Inferior parietal cortex (tissue), 1 donor: Measurements from ENCODE around the gene PKDREJ.

ENCODE experiments used
- DNase-seq: peaks from one replicate; pipeline ENCODE4 v3.0.0-alpha.2; 2016; ENCODE audit errors: extremely low spot score

PKDREJ gene

GRCh38 chr22:46290121-46290842 is 27.1 kb upstream of the PKDREJ start:
- no peak for DNase-seq

- DNase-seq, result no peak
Measured at GRCh38 chr22:46289244-46289891, 26.2 kb upstream of the PKDREJ start.

- DNase-seq, result no peak
Measured at GRCh38 chr22:46288846-46289243, 25.7 kb upstream of the PKDREJ start.

GRCh38 chr22:46287873-46288751 is 25.0 kb upstream of the PKDREJ start:
- DNase-seq, result no peak

GRCh38 chr22:46286941-46287872 is 24.1 kb upstream of the PKDREJ start:
- DNase-seq, result no peak

GRCh38 chr22:46286006-46286405 is 22.9 kb upstream of the PKDREJ start:
- no peak for DNase-seq

- no peak for DNase-seq
Measured at GRCh38 chr22:46281866-46282678, 18.9 kb upstream of the PKDREJ start.

GRCh38 chr22:46280999-46281623 is 18.0 kb upstream of the PKDREJ start:
- DNase-seq, result no peak

GRCh38 chr22:46280063-46280817 is 17.1 kb upstream of the PKDREJ start:
- DNase-seq, result no peak

- DNase-seq, result no peak
Measured at GRCh38 chr22:46278656-46279645, 15.8 kb upstream of the PKDREJ start.

- no peak for DNase-seq
Measured at GRCh38 chr22:46276563-46276962, 13.4 kb upstream of the PKDREJ start.

- no peak for DNase-seq
Measured at GRCh38 chr22:46275455-46276122, 12.4 kb upstream of the PKDREJ start.

GRCh38 chr22:46274381-46274780 is 11.2 kb upstream of the PKDREJ start:
- DNase-seq, result no peak

- DNase-seq, result no peak
Measured at GRCh38 chr22:46273432-46274148, 10.4 kb upstream of the PKDREJ start.

GRCh38 chr22:46272762-46273431 is 9.8 kb upstream of the PKDREJ start:
- no peak for DNase-seq

- DNase-seq, result no peak
Measured at GRCh38 chr22:46272196-46272595, 9.1 kb upstream of the PKDREJ start.
